CD14-positive monocyte (primary cell): Measurements from ENCODE around the gene ATXN2. TPM values are rescaled to one million over a fixed set of nuclear protein-coding genes. Genes with fewer than 3 reads are reported as not detected.
"Not testable (repeated sequence)": the region's sequence is repeated elsewhere in the genome, so short reads cannot be mapped to it uniquely, and the experiment has no call there.

Experiments
- DNase-seq, 3 donors: peaks; one replicate each; pipeline ENCODE4 v3.0.0-alpha.2; 2011 to 2022
- H2AFZ ChIP-seq: 2 replicates; pipeline ENCODE4 v1.6.0; 2012; ENCODE audit warnings: mild to moderate bottlenecking, low read depth, low read length, inconsistent platforms; ENCODE audit not compliant: insufficient read depth, poor library complexity, severe bottlenecking
- H3K27ac ChIP-seq, 2 donors: 1 replicate in 1 of 2; 2 replicates in 1 of 2; pipeline ENCODE4 v1.5.1; 2012 to 2013; ENCODE audit warnings: low read length in 2 of 2, control low read depth in 1 of 2, inconsistent platforms in 1 of 2, low read depth in 1 of 2, mild to moderate bottlenecking in 1 of 2
- H3K27me3 ChIP-seq, 2 donors: one replicate each; pipeline versions ENCODE4 v1.6.0 to v1.6.1; 2011 to 2013; ENCODE audit warnings: low read length in 2 of 2; ENCODE audit not compliant: control insufficient read depth in 2 of 2, insufficient read depth in 2 of 2
- H3K36me3 ChIP-seq, 2 donors: replicated peaks in 1 of 2; 1 replicate in 1 of 2; 2 replicates in 1 of 2; pipeline versions ENCODE4 v1.5.1 to v1.6.1; 2012 to 2013; ENCODE audit warnings: low read length in 2 of 2, control low read depth in 1 of 2, inconsistent platforms in 1 of 2, mild to moderate bottlenecking in 1 of 2; ENCODE audit not compliant: insufficient read depth in 2 of 2, control insufficient read depth in 1 of 2
- H3K4me1 ChIP-seq, 2 donors: 1 replicate in 1 of 2; 2 replicates in 1 of 2; pipeline versions ENCODE4 v1.5.1 to v1.6.1; 2012 to 2013; ENCODE audit warnings: low read length in 2 of 2, control low read depth in 1 of 2, inconsistent platforms in 1 of 2, mild to moderate bottlenecking in 1 of 2, moderate library complexity in 1 of 2; ENCODE audit not compliant: insufficient read depth in 2 of 2, control insufficient read depth in 1 of 2
- H3K4me2 ChIP-seq: replicated peaks from 2 replicates; pipeline ENCODE3; 2012; ENCODE audit warnings: low read length, moderate library complexity, mild to moderate bottlenecking; ENCODE audit not compliant: poor library complexity, severe bottlenecking; ENCODE audit errors: extremely low read depth
- H3K4me3 ChIP-seq, 3 experiments: fragments of 200-600 bp in 1 of 3; sonication (generic) in 1 of 3; replicated peaks in 1 of 3; 1 replicate in 2 of 3; 2 replicates in 1 of 3; pipeline ENCODE4 v1.5.1; 2011 to 2013; ENCODE audit warnings: low read length in 3 of 3, mild to moderate bottlenecking in 3 of 3, control low read depth in 2 of 3, low read depth in 2 of 3, inconsistent platforms in 1 of 3, moderate library complexity in 1 of 3
- H3K79me2 ChIP-seq: 2 replicates; pipeline ENCODE4 v1.6.0; 2012; ENCODE audit warnings: mild to moderate bottlenecking, control low read depth, inconsistent platforms, low read length, moderate library complexity; ENCODE audit not compliant: insufficient read depth
- H3K9ac ChIP-seq: 2 replicates; pipeline ENCODE4 v1.6.0; 2017; ENCODE audit warnings: low read length, mild to moderate bottlenecking; ENCODE audit not compliant: insufficient read depth, poor library complexity, severe bottlenecking
- H3K9me3 ChIP-seq, 2 donors: replicated peaks in 1 of 2; 1 replicate in 1 of 2; 2 replicates in 1 of 2; pipeline versions ENCODE4 v1.5.1 to v1.6.1; 2012 to 2013; ENCODE audit warnings: low read length in 2 of 2, control low read depth in 1 of 2; ENCODE audit not compliant: control insufficient read depth in 1 of 2, insufficient read depth in 1 of 2
- H4K20me1 ChIP-seq: 2 replicates; pipeline ENCODE4 v1.6.0; 2012; ENCODE audit warnings: mild to moderate bottlenecking, low read length, control low read depth, moderate library complexity; ENCODE audit not compliant: insufficient read depth
- H3K27ac Mint-ChIP-seq, 7 donors: one replicate each; pipeline ENCODE4 v1.8.0; 2020; ENCODE audit warnings: mild to moderate bottlenecking in 7 of 7, mixed read lengths in 7 of 7, moderate library complexity in 6 of 7, inconsistent platforms in 2 of 7
- H3K27me3 Mint-ChIP-seq, 3 donors: one replicate each; pipeline ENCODE4 v1.8.0; 2021 to 2022; ENCODE audit warnings: low read depth in 3 of 3, mild to moderate bottlenecking in 3 of 3, mixed read lengths in 3 of 3, moderate library complexity in 3 of 3, inconsistent platforms in 1 of 3
- H3K36me3 Mint-ChIP-seq, 2 donors: one replicate each; pipeline ENCODE4 v1.8.0; 2020; ENCODE audit warnings: mixed read lengths in 2 of 2, inconsistent platforms in 1 of 2, mild to moderate bottlenecking in 1 of 2
- H3K4me1 Mint-ChIP-seq: one replicate; pipeline ENCODE4 v1.8.0; 2020; ENCODE audit warnings: mild to moderate bottlenecking, mixed read lengths
- H3K4me3 Mint-ChIP-seq, 2 donors: one replicate each; pipeline ENCODE4 v1.8.0; 2020; ENCODE audit warnings: mild to moderate bottlenecking in 2 of 2, mixed read lengths in 2 of 2, moderate library complexity in 1 of 2
- H3K9me3 Mint-ChIP-seq, 7 donors: one replicate each; pipeline ENCODE4 v1.8.0; 2020 to 2022; ENCODE audit warnings: mixed read lengths in 7 of 7, mild to moderate bottlenecking in 6 of 7, moderate library complexity in 6 of 7, inconsistent platforms in 2 of 7
- CTCF ChIP-seq: fragments of 200-600 bp; IDR thresholded peaks from one replicate; pipeline ENCODE4 v1.8.0; 2022; ENCODE audit warnings: antibody characterized with exemption, mild to moderate bottlenecking
- WGBS: methylation state at CpG from one replicate; pipeline ENCODE4 v1.1.5; 2013; ENCODE audit warnings: missing lambda C conversion rate; ENCODE audit not compliant: insufficient coverage; 5-methylcytosine and 5-hydroxymethylcytosine counted together
- intact Hi-C, 2 donors: fragments of 100-400 bp; cut with micrococcal nuclease; formaldehyde crosslinking; loops; one replicate each; pipeline versions ENCODE4 v1.15.0 to v1.15.1; 2023
- polyA plus RNA-seq, 3 donors: library from polyadenylated mRNA; depleted of rRNA in 1 of 3; unstranded in 2 of 3; stranded (reverse) in 1 of 3; fragments of 300-500 nt in 2 of 3; fragments of >200 nt in 1 of 3; fragmentation: Illumina TruSeq in 2 of 3; gene quantifications; 1 replicate in 2 of 3; 2 replicates in 1 of 3; pipeline ENCODE4 v1.2.3, GENCODE V29; 2012 to 2021

The ATXN2 gene
- polyA plus RNA-seq, 3 donors, result 4.3 to 28.8 (median 11.9) TPM

GRCh38 chr12:111597831-111598636, 1.1 kb downstream of the ATXN2 start:
- no peak for TF ChIP-seq CTCF
- DNase-seq, result peak; percentile 23 to 54 (median 33)
- peaks cover 53% of the 10 kb centered on the region for H4K20me1 ChIP-seq
- peaks cover 2 to 7% of the 10 kb centered on the region in 2 donors for H3K36me3 Mint-ChIP-seq
- H3K4me1 Mint-ChIP-seq, result peaks cover 31% of the 10 kb centered on the region
- peak overlapping the region; percentile 76 to 94 (median 87) for H3K27ac Mint-ChIP-seq
- H3K9me3 Mint-ChIP-seq, result no peaks in the 10 kb centered on the region
- under 1% methylated on average over 27 of the region's 67 CpGs for WGBS
- H3K9ac ChIP-seq, result peak overlapping the region; percentile 70
- peak overlapping the region; percentile 61 to 78 for H3K27ac ChIP-seq
- intact Hi-C loops, result loop anchor here in 1 of 2 donors (5.0 kb wide), 1 partner anchor 89 kb away; the partner anchor contains the start of genes ACAD10 and BRAP
- peaks cover 61% of the 10 kb centered on the region for H3K79me2 ChIP-seq
- H3K9me3 ChIP-seq, result no peaks in the 10 kb centered on the region
- H3K4me3 Mint-ChIP-seq, result peak overlapping the region; percentile 95 to 96
- no peaks in the 10 kb centered on the region for H3K27me3 Mint-ChIP-seq
- peak overlapping the region; percentile 73 for H2AFZ ChIP-seq
- no peaks in the 10 kb centered on the region for H3K36me3 ChIP-seq
- H3K4me1 ChIP-seq, result peaks cover 17 to 31% of the 10 kb centered on the region in 2 donors
- no peaks in the 10 kb centered on the region for H3K27me3 ChIP-seq
- peak overlapping the region; percentile 83 for H3K4me2 ChIP-seq
- H3K4me3 ChIP-seq, result peak overlapping the region; percentile 67 to 98 (median 97)

DNA sequence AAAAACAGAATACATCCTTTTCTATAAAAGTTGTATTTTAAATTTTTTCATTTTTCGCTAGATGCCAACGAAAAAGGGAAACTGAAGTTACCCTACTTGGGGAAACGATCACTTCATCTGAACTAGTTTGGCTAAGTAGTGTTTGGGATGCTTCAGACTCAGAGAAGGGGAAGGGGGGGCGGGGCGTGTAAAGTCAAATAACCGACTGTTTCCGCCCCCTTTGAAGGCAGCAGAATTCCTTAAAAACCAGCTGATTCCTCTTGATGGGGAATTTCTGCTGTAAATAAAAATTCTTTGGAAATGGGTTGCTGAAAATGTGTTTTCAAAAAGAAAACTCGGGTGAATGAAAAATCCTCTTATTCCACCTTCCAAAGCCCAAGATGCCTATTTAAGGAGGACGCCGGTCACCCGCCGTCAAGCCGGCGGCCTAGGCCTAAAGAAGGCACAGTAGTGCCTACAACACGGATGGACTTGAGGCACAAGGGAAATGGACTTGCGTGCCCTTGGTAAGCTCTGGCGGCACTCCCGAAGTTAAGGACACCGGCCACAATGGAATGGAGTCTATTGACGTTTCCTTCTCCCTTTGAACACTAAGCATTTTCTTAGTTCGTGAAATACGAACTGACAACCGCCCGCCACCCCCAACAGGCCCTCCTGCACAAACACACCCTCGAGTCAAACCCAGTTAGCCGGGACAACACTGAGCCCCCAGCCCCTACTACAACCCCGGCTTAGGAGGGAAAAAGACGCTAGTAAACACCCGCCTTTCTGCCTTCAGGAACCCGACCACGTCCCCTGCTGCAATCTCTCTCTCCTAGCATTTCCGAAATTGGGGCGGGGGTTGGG, 1.9 kb downstream of the ATXN2 start:
- Mint-ChIP-seq H3K9me3 (no peaks in the 10 kb centered on the region), H3K27me3 (no peaks in the 10 kb centered on the region), H3K4me1 (peaks cover 31% of the 10 kb centered on the region), H3K27ac (peak overlapping the region; percentile 76 to 94 (median 87)), H3K36me3 (peaks cover 2 to 7% of the 10 kb centered on the region in 2 donors), H3K4me3 (peak overlapping the region; percentile 95 to 96)
- H3K27ac ChIP-seq, result peak overlapping the region; percentile 61 to 78
- H3K4me3 ChIP-seq, result peak overlapping the region; percentile 67 to 98 (median 97)
- no peaks in the 10 kb centered on the region for H3K36me3 ChIP-seq
- no peak for TF ChIP-seq CTCF
- H3K4me2 ChIP-seq, result peak overlapping the region; percentile 83
- H3K79me2 ChIP-seq, result peaks cover 68% of the 10 kb centered on the region
- H3K4me1 ChIP-seq, result peaks cover 17 to 31% of the 10 kb centered on the region in 2 donors
- H2AFZ ChIP-seq, result peak overlapping the region; percentile 73
- no peaks in the 10 kb centered on the region for H3K9me3 ChIP-seq
- intact Hi-C loops, result loop anchor here in 1 of 2 donors (5.0 kb wide), 1 partner anchor 90 kb away; the partner anchor contains the start of genes ACAD10 and BRAP
- peak; percentile 37 to 51 (median 42) for DNase-seq
- peak overlapping the region; percentile 70 for H3K9ac ChIP-seq
- H4K20me1 ChIP-seq, result peaks cover 61% of the 10 kb centered on the region
- H3K27me3 ChIP-seq, result no peaks in the 10 kb centered on the region
- under 1% methylated on average over 25 of the region's 33 CpGs for WGBS

DNA sequence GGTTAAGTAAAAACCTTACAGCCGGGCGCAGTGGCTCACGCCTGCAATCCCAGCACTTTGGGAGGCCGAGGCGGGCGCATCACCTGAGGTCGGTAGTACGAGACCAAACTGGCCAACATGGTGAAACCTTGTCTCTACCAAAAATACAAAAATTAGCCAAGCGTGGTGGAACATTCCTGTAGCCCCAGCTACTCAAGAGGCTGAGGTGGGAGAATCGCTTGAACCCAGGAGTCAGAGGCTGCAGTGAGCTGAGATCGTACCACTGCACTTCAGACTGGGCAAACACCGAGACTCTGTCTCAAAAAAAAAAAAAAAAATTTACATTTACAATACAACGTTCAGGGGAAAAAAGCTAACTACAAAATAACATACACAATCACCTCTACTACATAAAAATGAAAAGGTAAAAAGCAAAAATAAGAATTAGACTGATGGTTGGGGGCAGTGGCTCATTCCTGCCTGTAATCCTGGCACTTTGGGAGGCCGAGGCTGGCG, 3.7 kb downstream of the ATXN2 start:
- H3K36me3 Mint-ChIP-seq, H2AFZ ChIP-seq, H3K27ac ChIP-seq, H3K27me3 ChIP-seq, DNase-seq, H3K27me3 Mint-ChIP-seq, H3K9me3 ChIP-seq, H3K4me3 ChIP-seq, H3K36me3 ChIP-seq, H3K9ac ChIP-seq, H3K9me3 Mint-ChIP-seq, H3K4me3 Mint-ChIP-seq, H3K4me2 ChIP-seq: not testable (repeated sequence)
- peaks cover 80% of the 10 kb centered on the region for H4K20me1 ChIP-seq
- peaks cover 31% of the 10 kb centered on the region for H3K4me1 Mint-ChIP-seq
- WGBS, result 98% methylated on average over 11 of the region's 15 CpGs
- peaks cover 86% of the 10 kb centered on the region for H3K79me2 ChIP-seq
- H3K4me1 ChIP-seq, result peaks cover 17 to 31% of the 10 kb centered on the region in 2 donors
- intact Hi-C loops, result loop anchor here in 1 of 2 donors (5.0 kb wide), 1 partner anchor 92 kb away; the partner anchor contains the start of genes ACAD10 and BRAP
- H3K27ac Mint-ChIP-seq, result peak overlapping the region in 2 of 7 donors; percentile 20 to 37
